Activated CD8-positive, alpha-beta memory T cell treated with anti-CD3 and anti-CD28 coated beads, Interleukin-2, amount 10 ng/mL, durations not matched to agents 7 days and 5 days (primary cell): Measurements from ENCODE around the gene KCNQ5. TPM values are rescaled to one million over a fixed set of nuclear protein-coding genes. Genes with fewer than 3 reads are reported as not detected.

Experiments used
- ATAC-seq: fragments of 150-1000 bp; cut with Tn5 transposase; one replicate; pipeline ENCODE4 v1.10.0; 2021; ENCODE audit warnings: moderate library complexity
- CTCF ChIA-PET: fragments of 350-600 bp; sonication (Branson Sonifier 250); formaldehyde crosslinking; loops from one replicate; lab custom pipeline; 2021; ENCODE audit warnings: antibody characterized with exemption; lab: Charles Lee
- DNase-seq: peaks from one replicate; pipeline ENCODE4 v3.0.0-alpha.2; 2020
- H3K27ac Mint-ChIP-seq: one replicate; pipeline ENCODE4 v1.8.0; 2021; ENCODE audit warnings: mild to moderate bottlenecking, mixed read lengths
- H3K27me3 Mint-ChIP-seq: one replicate; pipeline ENCODE4 v1.8.0; 2021; ENCODE audit warnings: mixed read lengths
- H3K36me3 Mint-ChIP-seq: one replicate; pipeline ENCODE4 v1.8.0; 2021; ENCODE audit warnings: mild to moderate bottlenecking, mixed read lengths
- H3K4me1 Mint-ChIP-seq: one replicate; pipeline ENCODE4 v1.8.0; 2021; ENCODE audit warnings: mixed read lengths
- H3K4me3 Mint-ChIP-seq: one replicate; pipeline ENCODE4 v1.8.0; 2021; ENCODE audit warnings: mild to moderate bottlenecking, moderate library complexity, mixed read lengths
- H3K9me3 Mint-ChIP-seq: one replicate; pipeline ENCODE4 v1.8.0; 2022; ENCODE audit warnings: low read depth, mixed read lengths
- total RNA-seq, 2 experiments: library from RNA; stranded (reverse); gene quantifications; one replicate each; pipeline ENCODE4 v1.2.3, GENCODE V29; 2021

KCNQ5 gene
- total RNA-seq, 2 experiments from 2014 or later = 7.2 to 7.8 TPM

GRCh38 chr6:72783035-72783434, 161.2 kb downstream of the KCNQ5 start:
- Mint-ChIP-seq H3K36me3 (no peaks in the 10 kb centered on the region), H3K9me3 (no peaks in the 10 kb centered on the region), H3K4me1 (no peaks in the 10 kb centered on the region), H3K27ac (no peak overlapping the region), H3K4me3 (no peak overlapping the region), H3K27me3 (no peaks in the 10 kb centered on the region)
- ATAC-seq (no peak), DNase-seq (no peak)
- CTCF ChIA-PET = no interaction called here

GRCh38 chr6:72783666-72784065, 161.8 kb downstream of the KCNQ5 start:
- DNase-seq (no peak), ATAC-seq (no peak)
- CTCF ChIA-PET = no interaction called here
- Mint-ChIP-seq H3K27me3 (no peaks in the 10 kb centered on the region), H3K4me1 (no peaks in the 10 kb centered on the region), H3K36me3 (no peaks in the 10 kb centered on the region), H3K9me3 (no peaks in the 10 kb centered on the region), H3K27ac (no peak overlapping the region), H3K4me3 (no peak overlapping the region)

GRCh38 chr6:72784071-72784470, 162.2 kb downstream of the KCNQ5 start:
- Mint-ChIP-seq H3K9me3 (no peaks in the 10 kb centered on the region), H3K4me3 (no peak overlapping the region), H3K27me3 (no peaks in the 10 kb centered on the region), H3K27ac (no peak overlapping the region), H3K36me3 (no peaks in the 10 kb centered on the region), H3K4me1 (no peaks in the 10 kb centered on the region)
- ATAC-seq (no peak), DNase-seq (no peak)
- CTCF ChIA-PET = no interaction called here

DNA sequence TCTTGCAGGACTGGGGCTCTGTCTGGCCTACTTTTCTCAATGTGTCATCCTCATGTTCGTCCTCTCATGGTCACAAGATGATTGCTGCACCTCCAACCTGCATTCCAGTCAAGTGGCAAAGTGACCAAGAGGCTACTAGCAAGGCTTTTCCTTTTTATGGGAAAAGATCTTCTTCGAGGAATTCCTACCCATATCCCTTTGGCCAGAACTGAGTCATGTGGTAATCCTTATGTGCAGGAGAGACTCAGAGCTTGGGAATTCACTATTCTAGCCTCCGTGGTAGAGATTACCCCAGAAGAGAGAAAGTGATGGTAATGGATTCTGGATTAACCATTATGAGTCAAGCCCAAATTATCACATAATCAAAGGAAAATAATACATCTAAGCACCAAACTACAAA, 162.7 kb downstream of the KCNQ5 start:
- no peaks in the 10 kb centered on the region for H3K9me3 Mint-ChIP-seq
- H3K4me3 Mint-ChIP-seq = no peak overlapping the region
- no peaks in the 10 kb centered on the region for H3K27me3 Mint-ChIP-seq
- DNase-seq (no peak), ATAC-seq (no peak)
- H3K36me3 Mint-ChIP-seq = no peaks in the 10 kb centered on the region
- no peak overlapping the region for H3K27ac Mint-ChIP-seq
- H3K4me1 Mint-ChIP-seq = no peaks in the 10 kb centered on the region
- CTCF ChIA-PET = no interaction called here

- no peaks in the 10 kb centered on the region for H3K27me3 Mint-ChIP-seq
- no peak overlapping the region for H3K4me3 Mint-ChIP-seq
- no peak for ATAC-seq
- no peaks in the 10 kb centered on the region for H3K4me1 Mint-ChIP-seq
- H3K9me3 Mint-ChIP-seq = no peaks in the 10 kb centered on the region
- H3K27ac Mint-ChIP-seq = no peak overlapping the region
- no peak for DNase-seq
- no peaks in the 10 kb centered on the region for H3K36me3 Mint-ChIP-seq
- CTCF ChIA-PET = no interaction called here
Measured at GRCh38 chr6:72787391-72788031, 165.6 kb downstream of the KCNQ5 start.

GRCh38 chr6:72788188-72788587, 166.3 kb downstream of the KCNQ5 start:
- no peak for ATAC-seq
- H3K4me1 Mint-ChIP-seq = no peaks in the 10 kb centered on the region
- H3K36me3 Mint-ChIP-seq = no peaks in the 10 kb centered on the region
- H3K9me3 Mint-ChIP-seq = no peaks in the 10 kb centered on the region
- H3K27me3 Mint-ChIP-seq = no peaks in the 10 kb centered on the region
- no peak overlapping the region for H3K4me3 Mint-ChIP-seq
- CTCF ChIA-PET = no interaction called here
- no peak overlapping the region for H3K27ac Mint-ChIP-seq
- no peak for DNase-seq

DNA sequence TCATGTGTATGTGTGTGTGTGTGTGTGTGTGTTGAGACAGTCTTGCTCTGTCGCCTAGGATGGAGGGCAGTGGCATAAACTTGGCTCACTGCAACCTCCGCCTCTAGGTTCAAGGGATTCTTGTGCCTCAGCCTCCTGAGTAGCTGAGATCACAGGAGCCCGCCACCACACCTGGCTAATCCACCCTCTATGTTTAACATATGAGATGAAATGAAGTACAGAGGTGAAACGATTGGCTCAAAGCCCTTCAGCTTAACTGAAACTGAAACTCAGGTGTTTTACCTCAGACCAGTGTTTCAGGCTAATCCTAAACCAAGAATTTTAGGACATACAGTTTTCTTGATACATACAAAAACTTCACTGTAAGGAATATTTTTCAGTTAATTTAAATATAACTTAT, 167.3 kb downstream of the KCNQ5 start:
- H3K4me1 Mint-ChIP-seq = no peaks in the 10 kb centered on the region
- ATAC-seq = no peak
- CTCF ChIA-PET = no interaction called here
- H3K4me3 Mint-ChIP-seq = no peak overlapping the region
- H3K36me3 Mint-ChIP-seq = no peaks in the 10 kb centered on the region
- H3K27ac Mint-ChIP-seq = no peak overlapping the region
- H3K27me3 Mint-ChIP-seq = no peaks in the 10 kb centered on the region
- no peak for DNase-seq
- H3K9me3 Mint-ChIP-seq = no peaks in the 10 kb centered on the region

DNA sequence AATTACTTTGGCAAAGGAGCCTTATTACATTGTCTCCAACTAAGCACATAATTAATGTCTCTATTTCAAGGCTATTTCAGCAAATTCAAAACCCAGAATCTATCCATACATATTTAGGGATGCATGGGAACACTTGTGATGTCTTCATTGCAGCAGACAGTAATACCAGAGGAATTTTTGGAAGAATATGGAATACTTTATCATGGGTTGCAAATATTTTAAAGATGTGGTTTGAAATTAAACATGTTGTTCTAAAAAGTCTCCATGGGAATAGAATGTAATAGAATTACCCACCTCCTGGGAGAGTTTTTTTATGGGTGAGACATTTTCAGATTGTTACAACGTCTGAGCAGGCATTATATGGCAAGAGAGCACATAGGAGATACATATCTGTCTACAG, 170.8 kb downstream of the KCNQ5 start:
- Mint-ChIP-seq H3K9me3 (no peaks in the 10 kb centered on the region), H3K27me3 (no peaks in the 10 kb centered on the region), H3K27ac (no peak overlapping the region), H3K4me1 (no peaks in the 10 kb centered on the region), H3K4me3 (no peak overlapping the region), H3K36me3 (no peaks in the 10 kb centered on the region)
- CTCF ChIA-PET = no interaction called here
- DNase-seq (no peak), ATAC-seq (no peak)

DNA sequence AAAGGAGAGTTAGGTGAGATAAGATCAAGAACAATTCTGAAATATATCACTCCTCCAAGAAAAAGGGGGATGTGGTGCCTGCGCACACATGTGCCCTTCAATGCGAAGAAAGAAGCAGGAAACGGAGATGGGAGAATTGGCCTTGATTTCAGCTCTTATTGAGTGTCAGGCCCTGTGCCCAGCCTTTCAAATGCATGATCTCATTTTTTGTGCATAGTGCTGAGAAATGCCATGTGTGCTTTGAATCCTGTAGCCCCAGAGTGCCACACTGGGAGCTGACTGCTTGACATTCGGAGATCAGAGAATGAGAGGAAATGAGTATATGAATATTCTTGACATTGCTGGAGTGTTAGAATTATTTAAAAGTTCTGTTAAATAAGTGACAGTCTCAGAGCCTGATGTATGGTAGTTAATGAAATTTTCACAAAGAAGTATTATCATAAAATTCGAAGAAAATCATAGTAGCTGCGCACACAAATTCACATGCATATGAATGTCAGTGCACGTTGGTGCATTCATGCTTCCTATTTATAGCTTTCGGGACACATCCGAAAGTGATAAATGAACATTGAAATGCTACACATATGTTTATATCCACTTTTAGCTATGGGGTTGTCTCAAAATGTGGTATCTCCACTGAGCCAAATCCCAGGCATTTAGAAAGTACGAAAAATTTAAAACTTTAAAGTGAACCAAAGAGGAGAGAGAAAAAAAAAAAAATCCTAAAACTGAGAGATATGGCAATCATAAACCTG, 172.0 kb downstream of the KCNQ5 start:
- ATAC-seq (no peak), DNase-seq (no peak)
- Mint-ChIP-seq H3K4me1 (no peaks in the 10 kb centered on the region), H3K9me3 (no peaks in the 10 kb centered on the region), H3K36me3 (no peaks in the 10 kb centered on the region), H3K27ac (no peak overlapping the region), H3K27me3 (no peaks in the 10 kb centered on the region), H3K4me3 (no peak overlapping the region)
- CTCF ChIA-PET = no interaction called here

DNA sequence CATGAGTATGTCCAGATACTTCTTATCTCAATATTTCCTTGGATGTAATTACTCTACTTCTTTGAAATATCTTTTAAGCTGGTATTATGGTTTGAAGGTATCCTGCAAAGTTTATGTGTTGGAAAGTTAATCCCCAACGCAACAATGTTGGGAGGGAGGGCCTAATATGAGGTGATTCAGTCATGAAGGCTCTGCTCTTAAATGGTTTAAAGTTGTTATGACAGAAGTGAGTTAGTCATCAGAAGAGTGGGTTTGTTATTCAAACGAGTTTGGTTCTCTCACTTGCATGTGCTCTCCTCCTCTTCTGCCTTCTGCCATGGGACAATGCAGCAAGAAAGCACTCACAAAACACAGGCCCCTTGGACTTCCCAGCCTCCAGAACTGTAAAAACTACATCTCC, 176.3 kb downstream of the KCNQ5 start:
- H3K27me3 Mint-ChIP-seq = no peaks in the 10 kb centered on the region
- no peak overlapping the region for H3K4me3 Mint-ChIP-seq
- CTCF ChIA-PET = no interaction called here
- H3K27ac Mint-ChIP-seq = no peak overlapping the region
- no peaks in the 10 kb centered on the region for H3K4me1 Mint-ChIP-seq
- peaks cover 2% of the 10 kb centered on the region for H3K36me3 Mint-ChIP-seq
- no peaks in the 10 kb centered on the region for H3K9me3 Mint-ChIP-seq
- ATAC-seq (no peak), DNase-seq (no peak)

- CTCF ChIA-PET = no interaction called here
- Mint-ChIP-seq H3K4me1 (no peaks in the 10 kb centered on the region), H3K4me3 (no peak overlapping the region), H3K36me3 (peaks cover 2% of the 10 kb centered on the region), H3K27me3 (no peaks in the 10 kb centered on the region), H3K9me3 (no peaks in the 10 kb centered on the region), H3K27ac (no peak overlapping the region)
- no peak for ATAC-seq
- DNase-seq = no peak
Measured at GRCh38 chr6:72809746-72810379, 188.0 kb downstream of the KCNQ5 start.

- CTCF ChIA-PET = no interaction called here
- ATAC-seq (no peak), DNase-seq (no peak)
- no peaks in the 10 kb centered on the region for H3K4me1 Mint-ChIP-seq
- no peaks in the 10 kb centered on the region for H3K27me3 Mint-ChIP-seq
- peaks cover 2% of the 10 kb centered on the region for H3K36me3 Mint-ChIP-seq
- no peak overlapping the region for H3K27ac Mint-ChIP-seq
- no peaks in the 10 kb centered on the region for H3K9me3 Mint-ChIP-seq
- H3K4me3 Mint-ChIP-seq = no peak overlapping the region
Measured at GRCh38 chr6:72810571-72811280, 188.9 kb downstream of the KCNQ5 start.

DNA sequence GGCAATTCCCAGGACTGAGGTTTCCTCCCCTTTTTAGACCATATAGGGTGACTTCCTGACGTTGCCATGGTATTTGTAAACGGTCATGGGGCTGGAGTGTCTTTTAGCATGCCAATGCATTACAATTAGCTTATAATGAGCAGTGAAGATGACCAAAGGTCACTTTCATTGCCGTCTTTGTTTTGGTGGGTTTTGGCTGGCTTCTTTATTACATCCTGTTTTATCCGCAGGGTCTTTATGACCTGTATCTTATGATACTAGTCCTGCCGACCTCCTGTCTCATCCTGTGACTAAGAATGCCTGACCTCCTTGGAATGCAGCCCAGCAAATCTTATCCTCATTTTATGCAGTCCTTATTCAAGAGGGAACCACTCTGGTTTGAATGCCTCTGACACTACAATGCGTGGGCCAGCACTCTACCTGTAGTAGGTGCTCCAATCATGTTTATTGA, 190.1 kb downstream of the KCNQ5 start:
- no peak for ATAC-seq
- Mint-ChIP-seq H3K27me3 (no peaks in the 10 kb centered on the region), H3K4me1 (no peaks in the 10 kb centered on the region), H3K9me3 (no peaks in the 10 kb centered on the region), H3K4me3 (no peak overlapping the region), H3K36me3 (peaks cover 2% of the 10 kb centered on the region), H3K27ac (no peak overlapping the region)
- CTCF ChIA-PET = no interaction called here
- no peak for DNase-seq
